SK-N-MC (cell line): ENCODE data around the gene KCNG2.

Experiments
- EZH2 ChIP-seq: fragments of 200-600 bp; sonication (generic); IDR thresholded peaks from one replicate; pipeline ENCODE4 v1.6.1; 2017; ENCODE audit warnings: antibody characterized with exemption
- FOXP2 ChIP-seq: optimal IDR thresholded peaks from 2 replicates; pipeline ENCODE3; 2011; ENCODE audit warnings: mild to moderate bottlenecking, moderate library complexity; ENCODE audit not compliant: insufficient read depth; ENCODE audit errors: extremely low read length, control extremely low read depth
- POLR2AphosphoS5 ChIP-seq: IDR thresholded peaks from 2 replicates; pipeline ENCODE4 v1.6.1; 2012; ENCODE audit warnings: mild to moderate bottlenecking, low read depth, low read length, borderline replicate concordance

GRCh38 chr18:79853303-79853992 lies 55.7 kb downstream of the KCNG2 start:
- TF ChIP-seq POLR2AphosphoS5 (no peak), EZH2 (no peak), FOXP2 (no peak)
